NCI-H2107 (cell line): ENCODE measurements around the gene ARMC2.
"Not testable (repeated sequence)": the region's sequence is repeated elsewhere in the genome, so short reads cannot be mapped to it uniquely, and the experiment has no call there.

Experiments
- DNase-seq: peaks from one replicate; lab custom pipeline; 2025; lab: John Stamatoyannopoulos, UW

Gene ARMC2

DNA sequence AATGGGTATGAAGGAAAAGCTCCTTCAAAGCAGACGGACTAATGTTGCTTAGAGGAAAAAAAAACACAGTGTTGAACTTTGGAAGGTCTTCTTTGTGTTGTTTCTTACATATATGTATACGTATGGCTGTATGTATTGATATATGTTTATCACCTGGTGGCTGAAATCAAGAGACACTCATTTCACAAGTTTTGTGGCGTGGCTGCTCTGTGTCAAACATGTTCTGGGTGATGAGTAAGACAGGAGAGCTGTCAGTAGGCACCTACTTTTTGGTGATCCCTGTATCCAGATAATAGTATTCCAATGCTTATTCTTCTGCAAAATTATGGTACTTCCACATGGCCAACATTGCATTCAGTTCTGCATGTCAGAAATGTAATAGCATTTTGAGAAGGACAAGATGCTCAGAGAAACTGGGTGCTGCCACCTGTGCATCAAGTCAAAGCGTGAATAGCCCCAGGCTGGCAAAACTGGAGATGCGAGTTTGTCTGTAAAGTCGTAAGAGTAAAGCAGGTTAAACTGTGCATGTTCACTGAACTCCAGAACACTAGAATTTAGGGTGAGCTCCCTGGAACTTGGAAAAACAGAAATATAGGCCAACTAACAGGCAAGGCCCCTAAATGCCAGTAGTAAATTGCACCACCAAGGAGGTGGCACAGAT is 67.9 kb downstream of the ARMC2 start:
- no peak for DNase-seq

DNA sequence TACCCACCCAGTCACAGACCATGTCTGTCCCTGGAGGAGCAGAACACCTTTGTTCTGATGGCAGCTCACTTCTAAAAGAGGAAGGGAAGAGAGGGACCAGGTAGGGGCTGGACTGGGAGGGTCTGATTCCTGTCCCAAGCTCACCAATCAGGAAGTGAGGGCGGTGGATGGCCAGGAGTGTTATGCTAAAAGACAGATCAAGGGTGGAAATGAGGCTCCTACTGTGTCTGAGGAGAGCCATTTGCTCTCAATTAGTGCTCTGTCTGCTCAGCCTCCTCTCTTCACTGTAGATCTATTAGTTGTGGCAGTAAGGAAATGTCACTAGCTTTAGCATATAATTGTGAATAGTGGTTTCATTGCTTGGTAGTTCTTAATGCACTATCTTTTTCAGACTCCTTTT is 72.5 kb downstream of the ARMC2 start:
- no peak for DNase-seq

- DNase-seq = no peak
These were observed 73.5 kb downstream of the ARMC2 start for GRCh38 chr6:108921547-108922361.

DNA sequence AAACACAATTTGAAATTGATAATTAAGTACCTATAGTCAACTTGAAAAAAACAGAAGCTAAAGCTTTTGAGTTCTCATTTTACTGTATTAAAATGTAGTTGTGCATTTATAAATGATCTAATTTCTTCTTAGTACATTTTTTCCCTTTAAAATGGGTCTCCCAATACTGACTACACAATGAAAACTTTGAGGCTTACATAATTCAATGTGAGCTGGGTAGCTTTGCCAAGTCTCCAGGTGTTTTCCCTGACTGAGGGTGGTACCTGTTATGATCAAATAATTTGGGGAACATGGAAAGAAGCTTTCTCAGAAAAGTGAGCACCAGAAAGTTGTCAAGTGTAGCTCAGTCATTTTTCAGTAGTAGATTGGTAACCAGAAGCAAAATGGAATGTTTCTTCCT is 74.3 kb downstream of the ARMC2 start:
- no peak for DNase-seq

DNA sequence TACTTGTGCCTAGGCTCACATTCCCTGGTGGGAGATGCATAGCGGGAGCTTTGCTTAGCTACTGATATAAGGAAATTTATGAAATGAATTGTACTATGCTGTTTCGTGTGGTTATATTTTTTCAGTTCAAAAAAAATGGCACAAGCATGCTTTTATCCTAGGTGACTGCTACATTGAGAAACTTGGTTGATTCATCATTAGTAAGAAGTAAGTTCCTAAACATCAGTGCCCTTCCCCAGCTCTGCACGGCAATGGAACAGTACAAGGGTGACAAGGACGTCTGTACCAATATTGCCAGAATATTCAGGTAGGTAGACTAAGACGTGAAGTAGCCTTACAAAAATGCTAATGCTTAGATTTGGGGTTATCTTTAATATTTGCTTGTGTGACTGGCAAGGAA is 79.7 kb downstream of the ARMC2 start:
- DNase-seq = no peak

DNA sequence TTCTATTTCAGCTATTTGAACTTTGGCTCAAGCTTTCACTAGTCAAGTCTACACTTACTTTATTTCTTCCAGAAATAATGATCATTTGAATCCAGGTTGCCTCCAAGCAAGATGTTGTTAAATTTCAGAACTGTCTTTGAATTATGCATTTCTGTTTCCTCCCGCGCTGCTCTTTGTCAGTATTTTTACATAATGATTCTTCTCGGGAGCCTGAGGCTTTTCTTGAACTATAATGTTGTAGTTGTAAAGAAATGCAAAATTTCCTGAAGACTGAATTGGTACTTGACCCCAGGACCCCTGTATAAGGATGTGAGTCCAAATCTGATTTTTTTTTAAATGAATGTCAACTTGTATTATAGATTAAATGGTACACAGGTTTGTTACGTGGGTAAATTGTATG is 80.4 kb downstream of the ARMC2 start:
- no peak for DNase-seq

DNA sequence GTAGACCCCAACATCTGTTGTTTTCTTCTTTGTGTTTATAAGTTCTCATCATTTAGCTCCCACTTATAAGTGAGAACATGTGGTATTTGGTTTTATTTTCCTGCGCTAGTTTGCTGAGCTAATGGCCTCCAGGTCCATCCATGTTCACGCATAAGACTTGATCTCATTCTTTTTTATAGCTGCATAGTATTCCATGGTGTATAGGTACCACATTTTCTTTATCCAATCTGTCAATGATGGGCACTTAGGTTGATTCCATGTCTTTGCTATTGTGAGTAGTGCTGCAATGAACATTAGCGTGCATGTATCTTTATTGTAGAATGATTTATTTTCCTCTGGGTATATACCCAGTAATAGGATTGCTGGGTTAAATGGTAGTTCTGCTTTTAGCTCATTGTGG is 82.9 kb downstream of the ARMC2 start:
- not testable (repeated sequence) for DNase-seq

DNA sequence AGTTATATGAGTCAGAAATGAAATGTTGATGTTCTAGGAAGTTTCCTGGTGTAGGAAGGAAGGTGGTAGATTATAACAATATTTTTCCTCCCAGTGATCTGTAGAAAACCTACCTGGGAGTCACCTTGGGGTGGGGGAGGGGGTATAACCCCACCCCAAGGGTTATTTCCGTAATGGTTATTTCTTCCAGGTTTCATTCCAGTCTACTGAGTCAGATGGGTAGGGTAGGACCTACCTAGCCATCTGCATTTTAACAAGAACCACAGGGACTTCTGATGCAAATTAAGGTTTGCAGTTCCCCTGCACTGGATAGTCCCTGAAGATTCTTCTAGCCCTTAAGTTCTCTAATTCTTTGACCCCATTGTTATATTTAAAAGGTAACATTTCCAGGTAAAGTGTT is 88.9 kb downstream of the ARMC2 start:
- no peak for DNase-seq

DNA sequence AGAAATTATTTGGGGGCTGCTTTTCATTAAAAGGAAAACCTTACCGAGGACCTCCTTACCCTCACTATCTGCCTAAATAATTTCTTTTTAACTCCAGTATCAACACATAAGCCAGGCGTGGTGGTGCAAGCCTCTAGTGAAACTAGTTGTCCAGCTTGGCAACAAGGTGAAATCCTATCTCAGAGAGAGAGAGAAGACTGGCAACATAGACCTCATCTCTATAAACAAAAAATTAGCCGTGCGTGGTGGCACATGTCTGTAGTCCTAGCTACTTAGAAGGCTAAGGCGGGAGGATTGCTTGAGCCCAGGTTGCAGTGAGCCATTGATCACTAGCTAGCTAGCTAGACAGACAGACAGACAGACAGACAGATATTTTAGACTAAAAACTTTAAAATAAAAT is 92.5 kb downstream of the ARMC2 start:
- no peak for DNase-seq

DNA sequence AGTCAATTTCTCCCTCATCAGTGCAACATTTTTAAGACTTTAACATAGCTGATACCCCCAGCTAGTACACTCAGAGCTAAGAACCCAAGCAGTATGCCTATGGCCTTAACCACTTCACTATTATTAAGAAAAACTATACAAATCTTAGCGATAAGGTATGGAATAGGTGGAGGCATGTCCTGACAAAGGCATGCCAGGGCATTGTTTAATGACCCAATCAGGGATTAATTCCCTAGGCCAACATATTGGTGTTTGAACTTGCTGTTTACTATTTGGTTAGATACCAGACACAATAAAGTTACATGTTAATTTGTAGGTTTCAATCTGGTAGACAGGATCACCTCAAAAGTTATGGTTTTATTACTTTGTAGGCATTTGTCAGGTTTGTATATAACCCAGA is 93.1 kb downstream of the ARMC2 start:
- DNase-seq = no peak

DNA sequence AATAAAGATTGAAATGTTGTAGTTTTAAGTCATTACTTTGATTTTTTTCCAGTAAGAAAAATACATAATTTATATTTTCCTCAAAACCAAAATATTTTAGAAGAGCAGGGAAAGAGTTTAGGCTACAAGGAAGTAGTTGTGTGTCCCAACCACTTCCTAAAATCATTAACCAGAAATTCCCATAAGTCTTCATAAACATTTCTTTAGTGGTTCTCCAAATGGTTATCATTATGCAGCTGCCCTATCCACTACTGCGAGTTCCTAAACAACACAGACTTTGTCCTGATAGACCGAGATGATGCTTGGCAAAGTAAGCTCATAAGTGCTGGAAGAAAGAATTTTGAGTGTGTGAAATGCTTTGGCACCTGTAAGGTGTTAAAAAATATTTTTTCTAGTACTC is 93.6 kb downstream of the ARMC2 start:
- no peak for DNase-seq

DNA sequence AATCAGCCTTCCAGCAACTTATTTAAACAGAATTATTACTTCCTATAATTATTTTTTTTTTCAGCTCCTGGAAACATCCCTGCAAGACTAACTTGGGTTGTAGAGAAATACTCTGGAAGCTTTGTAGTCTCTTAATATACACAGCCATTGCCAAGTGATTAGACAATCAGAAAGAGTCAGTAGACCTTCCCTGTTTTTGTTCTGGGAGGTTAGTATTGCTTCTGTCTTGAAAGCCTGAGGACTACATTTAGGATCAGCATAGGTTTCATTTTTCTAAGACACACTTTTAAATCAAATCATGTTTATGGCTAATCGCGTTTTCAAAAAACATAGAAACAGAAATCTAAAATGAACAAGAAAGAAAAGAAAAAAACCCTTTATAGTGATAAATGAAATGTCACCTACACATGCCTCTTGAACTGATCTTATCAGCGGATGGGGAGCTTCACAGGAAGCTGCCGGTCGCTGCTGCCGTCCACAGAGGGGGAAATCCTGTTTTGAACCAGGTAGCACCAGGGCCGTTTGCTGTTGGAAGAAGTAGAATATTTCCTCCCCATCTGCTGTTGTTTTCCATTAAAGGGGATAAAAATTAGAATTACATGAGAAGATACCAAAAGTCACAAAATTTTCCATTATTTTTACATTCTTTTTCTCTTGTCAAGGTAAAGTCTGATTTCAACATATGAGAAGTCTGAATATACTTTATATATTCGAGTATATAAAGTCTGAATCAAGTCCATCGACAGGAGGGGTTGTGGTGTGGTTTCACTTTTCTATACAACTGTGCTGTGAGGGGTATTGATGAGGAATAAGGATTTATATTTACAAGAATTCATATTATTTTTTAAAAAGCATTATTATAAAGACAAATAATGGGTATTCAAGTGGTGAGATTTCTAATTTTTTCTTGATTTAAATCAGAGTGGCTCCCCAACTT is 94.6 kb downstream of the ARMC2 start:
- DNase-seq = no peak

DNA sequence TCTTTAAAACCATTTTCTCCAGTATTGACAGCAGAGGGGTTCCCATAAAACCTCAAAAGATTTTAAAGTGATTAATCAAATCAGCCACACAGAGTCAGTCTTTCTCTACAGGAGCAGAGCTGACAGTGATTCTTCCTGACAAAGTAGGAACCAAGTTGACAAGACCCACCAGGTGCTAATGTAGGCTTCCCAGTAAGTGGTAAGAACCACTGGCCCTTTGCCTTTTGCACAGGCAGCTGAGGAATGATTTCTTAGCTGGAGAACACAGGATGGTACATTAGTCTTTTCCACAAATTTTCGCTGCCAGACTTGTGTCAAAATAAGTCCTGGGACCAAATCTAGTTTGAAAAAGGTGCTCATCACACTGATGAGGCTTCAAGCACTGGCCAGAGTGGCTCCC is 95.8 kb downstream of the ARMC2 start:
- no peak for DNase-seq

DNA sequence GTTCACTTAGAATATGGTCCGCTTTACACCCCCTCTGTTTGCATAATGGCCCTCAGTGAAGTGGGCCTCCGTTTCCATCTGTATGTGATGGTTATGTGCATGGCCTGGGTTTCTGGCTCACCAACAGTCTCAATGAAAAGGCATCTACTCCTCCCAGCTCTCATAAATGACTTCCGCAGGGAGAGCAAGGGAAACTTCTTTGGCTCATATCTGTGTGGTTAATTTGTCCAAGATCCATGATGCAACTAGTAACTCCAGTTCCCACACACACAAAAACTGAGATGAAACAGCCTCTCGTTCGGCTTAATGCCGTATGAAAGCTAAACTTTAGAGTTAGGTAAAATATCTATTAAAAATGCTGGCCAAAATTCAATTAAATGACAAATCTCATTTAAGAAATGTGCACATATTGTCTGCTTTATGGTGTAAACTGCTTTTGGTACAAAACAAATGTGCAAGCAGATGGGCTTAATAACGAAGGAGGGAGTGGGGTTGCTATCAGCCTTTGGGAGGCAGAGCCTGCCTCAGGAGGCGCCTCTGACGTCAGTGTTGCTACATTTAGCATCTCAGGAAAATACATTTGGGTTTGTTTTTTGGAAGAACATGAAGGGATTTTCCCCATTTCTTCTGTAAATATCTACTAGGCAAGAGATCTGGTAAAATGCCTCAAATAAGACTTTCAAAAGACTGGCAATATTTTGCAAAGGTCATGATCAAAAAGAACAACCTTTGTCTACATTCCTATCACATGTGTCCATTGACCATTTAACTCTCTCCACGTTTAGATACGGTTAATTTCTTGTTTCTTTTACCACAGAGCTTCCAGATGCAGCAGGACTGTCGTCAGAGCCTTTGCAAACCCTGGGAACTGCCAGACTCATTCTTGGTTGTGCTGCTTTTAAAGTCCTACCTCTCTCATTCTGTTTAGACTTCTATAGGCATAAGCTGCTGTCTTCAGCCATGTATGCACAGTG is 96.8 kb downstream of the ARMC2 start:
- no peak for DNase-seq

DNA sequence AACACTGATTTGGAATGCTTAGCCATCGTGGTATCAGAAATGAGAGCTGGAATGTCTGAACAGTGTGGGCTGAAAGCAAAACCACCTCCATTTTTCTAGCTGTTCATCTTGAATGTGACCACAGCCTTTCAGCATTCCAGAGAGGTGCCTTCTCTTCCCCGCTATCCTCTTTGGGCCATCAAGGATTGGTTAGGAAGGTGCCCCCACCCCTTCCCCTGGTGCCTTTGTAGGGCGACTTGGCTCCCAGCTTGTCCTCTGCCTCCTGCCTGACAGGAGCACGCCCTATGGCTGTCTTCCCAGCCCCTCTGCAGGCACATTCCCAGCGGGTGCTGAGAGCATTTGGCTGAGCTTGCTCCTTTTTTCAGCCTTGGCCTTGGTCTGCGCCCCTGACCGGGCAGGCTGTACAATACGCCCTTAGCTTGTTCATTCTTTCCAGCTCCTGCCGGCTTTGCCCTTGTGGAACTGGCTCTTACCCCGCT is 97.5 kb downstream of the ARMC2 start:
- DNase-seq = no peak

- DNase-seq = no peak
These were observed 98.5 kb downstream of the ARMC2 start for GRCh38 chr6:108946695-108947094.

DNA sequence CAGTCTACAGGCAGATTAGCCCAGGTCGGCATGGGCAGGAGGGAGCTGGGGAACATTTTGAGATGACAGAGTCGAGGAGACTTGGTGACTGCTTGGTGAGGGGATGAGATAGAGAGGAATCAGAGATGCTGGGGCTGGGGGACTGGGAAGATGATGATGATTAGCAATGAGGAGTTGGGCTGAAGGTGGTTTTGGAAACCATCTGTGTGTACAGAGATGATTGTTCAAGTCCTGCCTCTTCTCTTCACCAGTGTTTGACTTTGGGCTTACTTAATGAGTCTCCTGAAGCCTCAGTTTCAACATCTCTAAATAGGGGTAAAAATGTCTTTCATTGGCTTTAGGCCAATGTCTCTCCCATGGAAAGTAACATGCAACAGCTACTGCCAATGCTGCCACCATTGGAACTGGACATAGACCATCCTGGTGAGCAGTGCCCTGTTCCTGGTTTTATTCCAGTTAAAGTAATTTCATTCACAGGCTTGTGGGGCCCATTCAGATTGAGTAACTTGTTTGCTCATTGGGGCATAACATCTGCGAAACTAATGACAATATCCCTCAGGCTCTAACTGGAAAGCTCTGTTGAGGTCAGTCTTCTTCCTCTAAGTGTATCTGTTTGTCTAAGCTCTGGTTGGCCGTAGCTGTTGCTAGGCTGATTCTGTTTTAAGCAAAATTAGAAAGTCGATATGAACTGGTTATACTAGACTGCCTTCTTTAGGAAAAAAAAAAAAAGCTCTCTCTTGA is 99.1 kb downstream of the ARMC2 start:
- no peak for DNase-seq

DNA sequence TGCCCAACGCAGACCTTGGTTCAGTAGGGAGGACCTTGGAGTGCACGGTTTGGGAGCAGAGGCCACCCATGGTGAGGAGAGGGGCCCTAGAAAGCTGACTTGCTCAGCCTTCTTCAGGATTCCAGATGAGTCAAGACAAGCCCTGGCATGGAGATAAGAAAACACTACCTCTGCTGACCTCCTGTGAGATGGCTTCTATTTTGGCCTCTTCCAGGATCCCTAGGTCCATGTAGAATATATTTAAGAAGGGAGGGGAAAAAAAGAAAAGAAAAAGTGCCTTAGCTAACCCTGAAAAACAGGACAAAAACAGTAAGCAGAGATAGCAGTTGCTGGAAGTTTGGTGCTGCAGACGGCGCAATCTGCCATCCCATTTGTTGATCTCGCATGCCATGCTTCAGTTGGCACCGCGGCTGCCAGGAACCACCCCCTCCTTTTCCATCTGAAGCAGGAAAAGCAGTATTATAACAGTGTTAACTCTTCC is 100.0 kb downstream of the ARMC2 start:
- DNase-seq = peak; percentile 3

- no peak for DNase-seq
These were observed 103.2 kb downstream of the ARMC2 start for GRCh38 chr6:108951351-108951953.
